Measurements from ENCODE around the gene NUBP1. TPM values are rescaled to one million over a fixed set of nuclear protein-coding genes. Genes with fewer than 3 reads are reported as not detected.

Gene NUBP1
- polyA plus RNA-seq (2013, experiment 1 of 2), result 33.7 TPM
- polyA plus RNA-seq (2013, experiment 2 of 2), result 32.5 TPM

GRCh38 chr16:10743610-10744369 lies at the start of gene NUBP1:
Gene NUBP1 (plus strand): TSS chr16:10743842. CDS start chr16:10743864, 22 bp downstream.
- peak within 1 kb of the TSS; percentile 90 for H3K9ac ChIP-seq (ENCODE audit: low read length)
- H2BK15ac ChIP-seq (replicated peaks; ENCODE audit: low read depth), result no peak within 1 kb of the TSS
- no peak within 1 kb of the TSS for H2AK5ac ChIP-seq (ENCODE audit: low read length)
- no peaks in the 10 kb centered on the region for H3K79me2 ChIP-seq (ENCODE audit: control insufficient read depth, insufficient read depth, low read length)
- H3K27me3 ChIP-seq (ENCODE audit: insufficient read depth, low read length, poor library complexity), result no peaks in the 10 kb centered on the region
- DNase-seq, result peak; percentile 99
- peak within 1 kb of the TSS; percentile 75 for H2BK5ac ChIP-seq (ENCODE audit: low read length)
- H3K4me2 ChIP-seq (ENCODE audit: low read length), result peak within 1 kb of the TSS; percentile 83
- H3K4me3 ChIP-seq (ENCODE audit: low read length), result peak within 1 kb of the TSS; percentile 68
- WGBS (ENCODE audit: extremely low coverage, insufficient coverage, low lambda C conversion rate), result no CpG with 5 or more reads among the region's 57 CpGs
- H4K5ac ChIP-seq (ENCODE audit: low read length), result peak within 1 kb of the TSS; percentile 52
- H3K23ac ChIP-seq (ENCODE audit: low read length), result no peak within 1 kb of the TSS
- no peaks in the 10 kb centered on the region for H3K79me1 ChIP-seq (ENCODE audit: low read length)
- no peak within 1 kb of the TSS for H2BK120ac ChIP-seq (ENCODE audit: low read depth, low read length)
- peaks cover 2% of the 10 kb centered on the region for H3K4me1 ChIP-seq (ENCODE audit: control insufficient read depth, low read depth, low read length)
- peak within 1 kb of the TSS; percentile 33 for H3K27ac ChIP-seq (ENCODE audit: low read depth, low read length)
- H3K56ac ChIP-seq (ENCODE audit: low read length), result peak within 1 kb of the TSS; percentile 99
- H3K36me3 ChIP-seq (ENCODE audit: control insufficient read depth, insufficient read depth, low read length), result no peaks in the 10 kb centered on the region
- no peak within 1 kb of the TSS for H4K8ac ChIP-seq (ENCODE audit: low read depth, low read length)
- peak within 1 kb of the TSS; percentile 73 for H3K4ac ChIP-seq (ENCODE audit: low read depth, low read length)
- no peak within 1 kb of the TSS for H3K18ac ChIP-seq (ENCODE audit: low read length)

GRCh38 chr16:10693889-10694288 lies 49.8 kb upstream of the NUBP1 start:
- no peak overlapping the region for H3K27ac ChIP-seq (ENCODE audit: low read depth, low read length)
- H2AK5ac ChIP-seq (ENCODE audit: low read length), result no peak overlapping the region
- no peak overlapping the region for H2BK15ac ChIP-seq (replicated peaks; ENCODE audit: low read depth)
- H3K18ac ChIP-seq (ENCODE audit: low read length), result no peak overlapping the region
- no peak for DNase-seq
- H3K9ac ChIP-seq (ENCODE audit: low read length), result no peak overlapping the region
- no peak overlapping the region for H3K4ac ChIP-seq (ENCODE audit: low read depth, low read length)
- H3K79me2 ChIP-seq (ENCODE audit: control insufficient read depth, insufficient read depth, low read length), result no peaks in the 10 kb centered on the region
- H3K4me1 ChIP-seq (ENCODE audit: control insufficient read depth, low read depth, low read length), result no peaks in the 10 kb centered on the region
- no peak overlapping the region for H3K4me3 ChIP-seq (ENCODE audit: low read length)
- no peak overlapping the region for H4K5ac ChIP-seq (ENCODE audit: low read length)
- H3K36me3 ChIP-seq (ENCODE audit: control insufficient read depth, insufficient read depth, low read length), result no peaks in the 10 kb centered on the region
- no peak overlapping the region for H3K56ac ChIP-seq (ENCODE audit: low read length)
- no peaks in the 10 kb centered on the region for H3K79me1 ChIP-seq (ENCODE audit: low read length)
- no peak overlapping the region for H3K23ac ChIP-seq (ENCODE audit: low read length)
- H2BK5ac ChIP-seq (ENCODE audit: low read length), result no peak overlapping the region
- WGBS (ENCODE audit: extremely low coverage, insufficient coverage, low lambda C conversion rate), result no CpG with 5 or more reads among the region's 8 CpGs
- H4K8ac ChIP-seq (ENCODE audit: low read depth, low read length), result no peak overlapping the region
- H2BK120ac ChIP-seq (ENCODE audit: low read depth, low read length), result no peak overlapping the region
- H3K4me2 ChIP-seq (ENCODE audit: low read length), result no peak overlapping the region
- no peaks in the 10 kb centered on the region for H3K27me3 ChIP-seq (ENCODE audit: insufficient read depth, low read length, poor library complexity)

GRCh38 chr16:10694306-10694705 lies 49.3 kb upstream of the NUBP1 start:
- no peaks in the 10 kb centered on the region for H3K36me3 ChIP-seq (ENCODE audit: control insufficient read depth, insufficient read depth, low read length)
- no peak overlapping the region for H4K5ac ChIP-seq (ENCODE audit: low read length)
- no peaks in the 10 kb centered on the region for H3K4me1 ChIP-seq (ENCODE audit: control insufficient read depth, low read depth, low read length)
- H3K27me3 ChIP-seq (ENCODE audit: insufficient read depth, low read length, poor library complexity), result no peaks in the 10 kb centered on the region
- no peak overlapping the region for H4K8ac ChIP-seq (ENCODE audit: low read depth, low read length)
- no peak overlapping the region for H2BK15ac ChIP-seq (replicated peaks; ENCODE audit: low read depth)
- no peak overlapping the region for H3K18ac ChIP-seq (ENCODE audit: low read length)
- H3K4ac ChIP-seq (ENCODE audit: low read depth, low read length), result no peak overlapping the region
- H3K9ac ChIP-seq (ENCODE audit: low read length), result no peak overlapping the region
- no peak overlapping the region for H3K4me3 ChIP-seq (ENCODE audit: low read length)
- no peak overlapping the region for H3K4me2 ChIP-seq (ENCODE audit: low read length)
- no peak overlapping the region for H3K56ac ChIP-seq (ENCODE audit: low read length)
- H2AK5ac ChIP-seq (ENCODE audit: low read length), result no peak overlapping the region
- H3K79me2 ChIP-seq (ENCODE audit: control insufficient read depth, insufficient read depth, low read length), result no peaks in the 10 kb centered on the region
- no peak overlapping the region for H3K23ac ChIP-seq (ENCODE audit: low read length)
- no peak for DNase-seq
- WGBS (ENCODE audit: extremely low coverage, insufficient coverage, low lambda C conversion rate), result no CpG with 5 or more reads among the region's 21 CpGs
- no peak overlapping the region for H2BK120ac ChIP-seq (ENCODE audit: low read depth, low read length)
- H3K79me1 ChIP-seq (ENCODE audit: low read length), result no peaks in the 10 kb centered on the region
- no peak overlapping the region for H2BK5ac ChIP-seq (ENCODE audit: low read length)
- H3K27ac ChIP-seq (ENCODE audit: low read depth, low read length), result no peak overlapping the region

GRCh38 chr16:10694830-10695229 lies 48.8 kb upstream of the NUBP1 start, which contains the start of gene TEKT5:
Gene TEKT5 (minus strand): TSS chr16:10694930. CDS start chr16:10694873, 57 bp downstream.
- no peak within 1 kb of the TSS for H3K4me2 ChIP-seq (ENCODE audit: low read length)
- H2BK5ac ChIP-seq (ENCODE audit: low read length), result no peak within 1 kb of the TSS
- no peak within 1 kb of the TSS for H2BK120ac ChIP-seq (ENCODE audit: low read depth, low read length)
- no peak within 1 kb of the TSS for H3K27ac ChIP-seq (ENCODE audit: low read depth, low read length)
- H3K4me3 ChIP-seq (ENCODE audit: low read length), result no peak within 1 kb of the TSS
- WGBS (ENCODE audit: extremely low coverage, insufficient coverage, low lambda C conversion rate), result no CpG with 5 or more reads among the region's 5 CpGs
- H2BK15ac ChIP-seq (replicated peaks; ENCODE audit: low read depth), result no peak within 1 kb of the TSS
- no peak within 1 kb of the TSS for H3K56ac ChIP-seq (ENCODE audit: low read length)
- no peaks in the 10 kb centered on the region for H3K79me2 ChIP-seq (ENCODE audit: control insufficient read depth, insufficient read depth, low read length)
- no peak within 1 kb of the TSS for H3K9ac ChIP-seq (ENCODE audit: low read length)
- DNase-seq, result no peak
- no peak within 1 kb of the TSS for H4K5ac ChIP-seq (ENCODE audit: low read length)
- H3K36me3 ChIP-seq (ENCODE audit: control insufficient read depth, insufficient read depth, low read length), result no peaks in the 10 kb centered on the region
- no peaks in the 10 kb centered on the region for H3K79me1 ChIP-seq (ENCODE audit: low read length)
- no peak within 1 kb of the TSS for H3K18ac ChIP-seq (ENCODE audit: low read length)
- H3K23ac ChIP-seq (ENCODE audit: low read length), result no peak within 1 kb of the TSS
- H3K4ac ChIP-seq (ENCODE audit: low read depth, low read length), result no peak within 1 kb of the TSS
- no peaks in the 10 kb centered on the region for H3K27me3 ChIP-seq (ENCODE audit: insufficient read depth, low read length, poor library complexity)
- no peak within 1 kb of the TSS for H4K8ac ChIP-seq (ENCODE audit: low read depth, low read length)
- H3K4me1 ChIP-seq (ENCODE audit: control insufficient read depth, low read depth, low read length), result no peaks in the 10 kb centered on the region
- H2AK5ac ChIP-seq (ENCODE audit: low read length), result no peak within 1 kb of the TSS

- H3K36me3 ChIP-seq (ENCODE audit: control insufficient read depth, insufficient read depth, low read length), result no peaks in the 10 kb centered on the region
- no peak overlapping the region for H2BK120ac ChIP-seq (ENCODE audit: low read depth, low read length)
- no peak overlapping the region for H3K56ac ChIP-seq (ENCODE audit: low read length)
- no peak overlapping the region for H3K9ac ChIP-seq (ENCODE audit: low read length)
- no peak overlapping the region for H3K4me3 ChIP-seq (ENCODE audit: low read length)
- no peak overlapping the region for H3K23ac ChIP-seq (ENCODE audit: low read length)
- no peak overlapping the region for H4K8ac ChIP-seq (ENCODE audit: low read depth, low read length)
- no peak overlapping the region for H4K5ac ChIP-seq (ENCODE audit: low read length)
- H3K27ac ChIP-seq (ENCODE audit: low read depth, low read length), result no peak overlapping the region
- no peak overlapping the region for H2BK15ac ChIP-seq (replicated peaks; ENCODE audit: low read depth)
- no peak for DNase-seq
- H3K27me3 ChIP-seq (ENCODE audit: insufficient read depth, low read length, poor library complexity), result no peaks in the 10 kb centered on the region
- H3K79me2 ChIP-seq (ENCODE audit: control insufficient read depth, insufficient read depth, low read length), result no peaks in the 10 kb centered on the region
- H2AK5ac ChIP-seq (ENCODE audit: low read length), result no peak overlapping the region
- no peaks in the 10 kb centered on the region for H3K4me1 ChIP-seq (ENCODE audit: control insufficient read depth, low read depth, low read length)
- no peak overlapping the region for H2BK5ac ChIP-seq (ENCODE audit: low read length)
- WGBS (ENCODE audit: extremely low coverage, insufficient coverage, low lambda C conversion rate), result no CpG with 5 or more reads among the region's 1 CpG
- no peak overlapping the region for H3K18ac ChIP-seq (ENCODE audit: low read length)
- H3K4me2 ChIP-seq (ENCODE audit: low read length), result no peak overlapping the region
- no peaks in the 10 kb centered on the region for H3K79me1 ChIP-seq (ENCODE audit: low read length)
- H3K4ac ChIP-seq (ENCODE audit: low read depth, low read length), result no peak overlapping the region
These were observed 43.9 kb upstream of the NUBP1 start for GRCh38 chr16:10699756-10700155.

Data from mesendoderm (in vitro differentiated cells).